ENCODE results near the gene ARID3A.

The ARID3A gene

GRCh38 chr19:882871-883497, 42.9 kb upstream of the ARID3A start:
- Histone ChIP-seq H3K9me3 (ENCODE audit: insufficient read depth, low read depth, low read length) (no peaks in the 10 kb centered on the region), H3K9me2 (replicated peaks; ENCODE audit: low read depth, low read length) (no peaks in the 10 kb centered on the region), H3K4me2 (ENCODE audit: low read depth, low read length, poor library complexity, severe bottlenecking) (no peak overlapping the region), H3K4me3 (ENCODE audit: low read length, poor library complexity, severe bottlenecking) (no peak overlapping the region), H4K20me1 (ENCODE audit: insufficient read depth, low read length, poor library complexity, severe bottlenecking) (no peaks in the 10 kb centered on the region), H3K4me1 (ENCODE audit: insufficient read depth, low read length, poor library complexity, severe bottlenecking) (no peaks in the 10 kb centered on the region), H3K79me2 (ENCODE audit: insufficient read depth, low read length) (no peaks in the 10 kb centered on the region), H3K27me3 (ENCODE audit: insufficient read depth, low read length, poor library complexity, severe bottlenecking) (no peaks in the 10 kb centered on the region), H3K36me3 (ENCODE audit: insufficient read depth, low read length) (no peaks in the 10 kb centered on the region; the same call in 1 of the 2 replicates), H3K9ac (ENCODE audit: low read depth, low read length, poor library complexity, severe bottlenecking) (no peak overlapping the region), H3F3A (ENCODE audit: low read depth) (no peaks in the 10 kb centered on the region), H2AFZ (ENCODE audit: low read length) (no peak overlapping the region)
- TF ChIP-seq, protein P1, sequence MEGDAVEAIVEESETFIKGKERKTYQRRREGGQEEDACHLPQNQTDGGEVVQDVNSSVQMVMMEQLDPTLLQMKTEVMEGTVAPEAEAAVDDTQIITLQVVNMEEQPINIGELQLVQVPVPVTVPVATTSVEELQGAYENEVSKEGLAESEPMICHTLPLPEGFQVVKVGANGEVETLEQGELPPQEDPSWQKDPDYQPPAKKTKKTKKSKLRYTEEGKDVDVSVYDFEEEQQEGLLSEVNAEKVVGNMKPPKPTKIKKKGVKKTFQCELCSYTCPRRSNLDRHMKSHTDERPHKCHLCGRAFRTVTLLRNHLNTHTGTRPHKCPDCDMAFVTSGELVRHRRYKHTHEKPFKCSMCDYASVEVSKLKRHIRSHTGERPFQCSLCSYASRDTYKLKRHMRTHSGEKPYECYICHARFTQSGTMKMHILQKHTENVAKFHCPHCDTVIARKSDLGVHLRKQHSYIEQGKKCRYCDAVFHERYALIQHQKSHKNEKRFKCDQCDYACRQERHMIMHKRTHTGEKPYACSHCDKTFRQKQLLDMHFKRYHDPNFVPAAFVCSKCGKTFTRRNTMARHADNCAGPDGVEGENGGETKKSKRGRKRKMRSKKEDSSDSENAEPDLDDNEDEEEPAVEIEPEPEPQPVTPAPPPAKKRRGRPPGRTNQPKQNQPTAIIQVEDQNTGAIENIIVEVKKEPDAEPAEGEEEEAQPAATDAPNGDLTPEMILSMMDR (conservative IDR thresholded peaks at IDR 0.05; ENCODE audit: low read length) = no peak
- TF ChIP-seq EZH2phosphoT487 (IDR thresholded peaks at IDR 0.05; ENCODE audit: borderline replicate concordance) = no peak

GRCh38 chr19:883661-884211, 42.1 kb upstream of the ARID3A start:
- no peaks in the 10 kb centered on the region for H3K9me2 ChIP-seq (replicated peaks; ENCODE audit: low read depth, low read length)
- no peak overlapping the region for H3K4me3 ChIP-seq (ENCODE audit: low read length, poor library complexity, severe bottlenecking)
- no peaks in the 10 kb centered on the region for H3K9me3 ChIP-seq (ENCODE audit: insufficient read depth, low read depth, low read length)
- no peaks in the 10 kb centered on the region for H3K4me1 ChIP-seq (ENCODE audit: insufficient read depth, low read length, poor library complexity, severe bottlenecking)
- no peaks in the 10 kb centered on the region for H3K79me2 ChIP-seq (ENCODE audit: insufficient read depth, low read length)
- peaks cover 2% of the 10 kb centered on the region; the same call in 1 of the 2 replicates for H3K36me3 ChIP-seq (ENCODE audit: insufficient read depth, low read length)
- no peak overlapping the region for H2AFZ ChIP-seq (ENCODE audit: low read length)
- TF ChIP-seq, protein P1 (conservative IDR thresholded peaks at IDR 0.05; ENCODE audit: low read length) = no peak
- no peak for TF ChIP-seq EZH2phosphoT487 (IDR thresholded peaks at IDR 0.05; ENCODE audit: borderline replicate concordance)
- no peak overlapping the region for H3K9ac ChIP-seq (ENCODE audit: low read depth, low read length, poor library complexity, severe bottlenecking)
- H3K27me3 ChIP-seq (ENCODE audit: insufficient read depth, low read length, poor library complexity, severe bottlenecking) = no peaks in the 10 kb centered on the region
- H4K20me1 ChIP-seq (ENCODE audit: insufficient read depth, low read length, poor library complexity, severe bottlenecking) = no peaks in the 10 kb centered on the region
- no peak overlapping the region for H3K4me2 ChIP-seq (ENCODE audit: low read depth, low read length, poor library complexity, severe bottlenecking)
- H3F3A ChIP-seq (ENCODE audit: low read depth) = no peaks in the 10 kb centered on the region

DNA sequence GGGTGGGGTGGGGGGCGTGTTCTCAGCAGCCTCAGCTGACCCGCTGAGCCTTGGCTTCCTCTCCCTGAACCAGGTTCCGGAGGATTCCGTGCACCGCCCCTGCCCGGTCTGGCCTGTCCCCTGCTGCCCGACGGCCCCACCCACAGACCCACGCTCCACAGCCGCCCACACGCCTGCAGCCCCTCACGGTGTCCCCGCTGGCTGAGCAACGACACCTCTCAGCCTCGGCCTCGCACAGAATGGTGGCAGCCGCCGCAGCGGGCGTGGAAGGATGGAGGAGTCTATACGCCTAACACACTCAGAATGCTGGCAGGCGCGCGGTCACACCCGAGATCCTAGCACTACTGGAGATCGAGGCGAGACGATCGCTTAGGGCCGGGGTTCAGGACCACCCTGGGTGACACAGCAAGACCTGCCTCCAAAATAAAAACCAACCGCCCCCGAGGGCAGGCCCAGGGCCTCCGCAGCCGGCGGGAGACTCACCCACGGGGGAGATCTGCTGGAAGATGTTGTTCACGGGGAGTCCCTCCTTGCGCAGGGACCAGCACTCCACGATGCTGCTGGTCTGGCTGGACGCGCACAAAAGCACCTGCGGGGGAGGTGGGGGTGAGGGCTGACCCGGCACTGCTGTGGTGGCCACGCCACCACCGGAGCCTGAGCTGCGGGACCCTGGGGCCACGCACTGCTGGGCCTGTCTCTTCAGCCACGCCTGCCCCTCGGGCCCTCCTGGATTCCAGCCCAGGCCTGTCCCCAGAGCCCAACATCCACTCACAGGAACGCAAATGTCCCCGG, 41.2 kb upstream of the ARID3A start:
- Histone ChIP-seq H3K9me3 (ENCODE audit: insufficient read depth, low read depth, low read length) (no peaks in the 10 kb centered on the region), H3K79me2 (ENCODE audit: insufficient read depth, low read length) (no peaks in the 10 kb centered on the region), H3K4me1 (ENCODE audit: insufficient read depth, low read length, poor library complexity, severe bottlenecking) (no peaks in the 10 kb centered on the region), H4K20me1 (ENCODE audit: insufficient read depth, low read length, poor library complexity, severe bottlenecking) (no peaks in the 10 kb centered on the region), H2AFZ (ENCODE audit: low read length) (no peak overlapping the region), H3K27me3 (ENCODE audit: insufficient read depth, low read length, poor library complexity, severe bottlenecking) (no peaks in the 10 kb centered on the region), H3F3A (ENCODE audit: low read depth) (no peaks in the 10 kb centered on the region), H3K4me2 (ENCODE audit: low read depth, low read length, poor library complexity, severe bottlenecking) (no peak overlapping the region), H3K9ac (ENCODE audit: low read depth, low read length, poor library complexity, severe bottlenecking) (no peak overlapping the region), H3K4me3 (ENCODE audit: low read length, poor library complexity, severe bottlenecking) (no peak overlapping the region), H3K9me2 (replicated peaks; ENCODE audit: low read depth, low read length) (no peaks in the 10 kb centered on the region), H3K36me3 (ENCODE audit: insufficient read depth, low read length) (peaks cover 2% of the 10 kb centered on the region; the same call in 1 of the 2 replicates)
- no peak for TF ChIP-seq EZH2phosphoT487 (IDR thresholded peaks at IDR 0.05; ENCODE audit: borderline replicate concordance)
- TF ChIP-seq, protein P1 (conservative IDR thresholded peaks at IDR 0.05; ENCODE audit: low read length) = no peak

Measured in Loucy (cell line).